Neural cell (in vitro differentiated cells): ENCODE results near the gene PRELID3B. TPM values are rescaled to one million over a fixed set of nuclear protein-coding genes. Genes with fewer than 3 reads are reported as not detected.

Source experiments
- H2AFZ ChIP-seq: fragments of 200-600, 300-800 bp; sonication (generic), shearing (Covaris generic); 2 replicates; pipeline ENCODE4 v1.6.0; 2014; ENCODE audit warnings: low read depth, mild to moderate bottlenecking, antibody characterized with exemption, low read length, moderate library complexity
- H3F3A ChIP-seq: fragments of 200-600 bp; shearing (Covaris generic); 2 replicates; pipeline ENCODE4 v1.6.1; 2016; ENCODE audit warnings: mild to moderate bottlenecking, moderate library complexity, mixed read lengths, antibody characterized with exemption, low read length; ENCODE audit not compliant: insufficient read depth, poor library complexity, severe bottlenecking
- H3K27ac ChIP-seq: fragments of 200-600, 300-800 bp; sonication (generic), shearing (Covaris generic); 2 replicates; pipeline ENCODE4 v1.5.1; 2014; ENCODE audit warnings: mild to moderate bottlenecking, low read length, moderate library complexity
- H3K27me3 ChIP-seq: fragments of 300-800, 200-600 bp; sonication (generic), shearing (Covaris generic); 2 replicates; pipeline ENCODE4 v1.6.0; 2014; ENCODE audit warnings: mild to moderate bottlenecking, low read depth, low read length, moderate library complexity; ENCODE audit not compliant: insufficient read depth
- H3K36me3 ChIP-seq: fragments of 300-800, 200-600 bp; sonication (generic), shearing (Covaris generic); 2 replicates; pipeline ENCODE4 v1.5.1; 2014; ENCODE audit warnings: mild to moderate bottlenecking, antibody characterized with exemption, low read length, moderate library complexity; ENCODE audit not compliant: insufficient read depth
- H3K4me2 ChIP-seq: fragments of 300-800, 200-600 bp; sonication (generic), shearing (Covaris generic); 2 replicates; pipeline ENCODE4 v1.6.0; 2014; ENCODE audit warnings: mild to moderate bottlenecking, low read length
- H3K4me3 ChIP-seq: fragments of 300-800, 200-600 bp; sonication (generic), shearing (Covaris generic); 2 replicates; pipeline ENCODE4 v1.5.1; 2014; ENCODE audit warnings: mild to moderate bottlenecking, low read length, moderate library complexity
- H3K79me2 ChIP-seq: fragments of 200-600 bp; shearing (Covaris generic); replicated peaks from 2 replicates; pipeline ENCODE4 v1.6.0; 2014; ENCODE audit warnings: mild to moderate bottlenecking, low read length, moderate library complexity; ENCODE audit not compliant: insufficient read depth
- H3K9ac ChIP-seq: fragments of 300-800, 200-600 bp; sonication (generic), shearing (Covaris generic); 2 replicates; pipeline ENCODE4 v1.6.1; 2016; ENCODE audit warnings: mild to moderate bottlenecking, low read length, mixed read lengths
- H3K9me2 ChIP-seq: fragments of 200-600 bp; shearing (Covaris generic); 2 replicates; pipeline ENCODE4 v1.6.1; 2016; ENCODE audit warnings: mild to moderate bottlenecking, low read length, mixed read lengths; ENCODE audit not compliant: insufficient read depth
- H3K9me3 ChIP-seq: fragments of 200-600, 300-800 bp; sonication (generic), shearing (Covaris generic); 2 replicates; pipeline ENCODE4 v1.6.1; 2016; ENCODE audit warnings: mild to moderate bottlenecking, mixed run types, low read length, moderate library complexity, mixed read lengths
- H4K20me1 ChIP-seq: fragments of 200-600 bp; shearing (Covaris generic); 2 replicates; pipeline ENCODE4 v1.6.1; 2016; ENCODE audit warnings: mild to moderate bottlenecking, mixed run types; ENCODE audit not compliant: insufficient read depth
- CTCF ChIP-seq: fragments of 450-650 bp; IDR thresholded peaks from 2 replicates; pipeline ENCODE4 v1.5.1; 2014; ENCODE audit warnings: antibody characterized with exemption, mild to moderate bottlenecking, moderate library complexity; ENCODE audit not compliant: poor library complexity, severe bottlenecking
- EP300 ChIP-seq: fragments of 450-650 bp; conservative IDR thresholded peaks from 2 replicates; pipeline ENCODE4 v1.6.1; 2014; ENCODE audit warnings: antibody characterized with exemption, mild to moderate bottlenecking, moderate library complexity; ENCODE audit not compliant: poor library complexity, severe bottlenecking
- EZH2 ChIP-seq: fragments of 200-600, 300-800 bp; shearing (Covaris generic), sonication (generic); IDR thresholded peaks from 2 replicates; pipeline ENCODE4 v1.6.1; 2014; ENCODE audit warnings: antibody characterized with exemption, low read length, borderline replicate concordance, mild to moderate bottlenecking; ENCODE audit not compliant: insufficient read depth, poor library complexity, severe bottlenecking
- MXI1 ChIP-seq: fragments of 450-650 bp; conservative IDR thresholded peaks from 2 replicates; pipeline ENCODE4 v1.6.1; 2014; ENCODE audit warnings: antibody characterized with exemption, mild to moderate bottlenecking; ENCODE audit not compliant: poor library complexity, severe bottlenecking
- POLR2AphosphoS5 ChIP-seq: IDR thresholded peaks from 2 replicates; pipeline ENCODE4 v1.6.1; 2012
- RAD21 ChIP-seq: fragments of 450-650 bp; conservative IDR thresholded peaks from 2 replicates; pipeline ENCODE4 v1.6.1; 2014; ENCODE audit warnings: antibody characterized with exemption, mild to moderate bottlenecking, moderate library complexity
- REST ChIP-seq: IDR thresholded peaks from 2 replicates; pipeline ENCODE4 v1.6.1; 2012; ENCODE audit warnings: borderline replicate concordance
- SMC3 ChIP-seq: fragments of 450-650 bp; conservative IDR thresholded peaks from 2 replicates; pipeline ENCODE4 v1.6.1; 2014; ENCODE audit warnings: antibody characterized with exemption, mild to moderate bottlenecking, moderate library complexity; ENCODE audit not compliant: poor library complexity
- TAF1 ChIP-seq: IDR thresholded peaks from 2 replicates; pipeline ENCODE4 v1.6.1; 2012; ENCODE audit warnings: low read depth
- polyA plus RNA-seq: library from polyadenylated mRNA; depleted of rRNA; stranded (reverse); fragments of >200 nt; gene quantifications from 2 replicates; pipeline ENCODE4 v1.2.3, GENCODE V29; 2014

PRELID3B gene
- polyA plus RNA-seq, 1 donor from 2014 or later = 50.5 TPM

- Histone ChIP-seq H3K27ac (no peak overlapping the region), H3F3A (no peaks in the 10 kb centered on the region), H3K9ac (no peak overlapping the region), H3K27me3 (no peaks in the 10 kb centered on the region), H3K9me2 (no peaks in the 10 kb centered on the region), H3K4me2 (no peak overlapping the region), H3K36me3 (no peaks in the 10 kb centered on the region), H3K9me3 (no peaks in the 10 kb centered on the region), H2AFZ (no peak overlapping the region), H3K4me3 (no peak overlapping the region), H3K79me2 (no peaks in the 10 kb centered on the region), H4K20me1 (no peaks in the 10 kb centered on the region)
- no peak for TF ChIP-seq RAD21
- no peak for TF ChIP-seq MXI1
- TF ChIP-seq EP300 = no peak
- TF ChIP-seq SMC3 = no peak
- no peak for TF ChIP-seq POLR2AphosphoS5
- TF ChIP-seq TAF1 = no peak
- no peak for TF ChIP-seq EZH2
- TF ChIP-seq CTCF = no peak
- no peak for TF ChIP-seq REST
Observed at GRCh38 chr20:59081036-59081435, 38.5 kb upstream of the PRELID3B start.

- Histone ChIP-seq H3K4me3 (no peak overlapping the region), H3K4me2 (no peak overlapping the region), H3K9me3 (no peaks in the 10 kb centered on the region), H3K27me3 (no peaks in the 10 kb centered on the region), H2AFZ (no peak overlapping the region), H3K27ac (no peak overlapping the region), H3K79me2 (no peaks in the 10 kb centered on the region), H3K9ac (no peak overlapping the region), H4K20me1 (no peaks in the 10 kb centered on the region), H3K9me2 (no peaks in the 10 kb centered on the region), H3F3A (no peaks in the 10 kb centered on the region), H3K36me3 (no peaks in the 10 kb centered on the region)
- no peak for TF ChIP-seq POLR2AphosphoS5
Observed at GRCh38 chr20:59078231-59078630, 35.6 kb upstream of the PRELID3B start.

GRCh38 chr20:59077705-59078104 lies 35.1 kb upstream of the PRELID3B start:
- H3K9ac ChIP-seq = no peak overlapping the region
- H2AFZ ChIP-seq = no peak overlapping the region
- no peaks in the 10 kb centered on the region for H3F3A ChIP-seq
- TF ChIP-seq EZH2 = no peak
- TF ChIP-seq REST = no peak
- TF ChIP-seq TAF1 = no peak
- TF ChIP-seq SMC3 = no peak
- H3K27ac ChIP-seq = no peak overlapping the region
- H4K20me1 ChIP-seq = no peaks in the 10 kb centered on the region
- H3K27me3 ChIP-seq = no peaks in the 10 kb centered on the region
- H3K4me2 ChIP-seq = no peak overlapping the region
- no peaks in the 10 kb centered on the region for H3K36me3 ChIP-seq
- H3K4me3 ChIP-seq = no peak overlapping the region
- no peaks in the 10 kb centered on the region for H3K9me3 ChIP-seq
- H3K9me2 ChIP-seq = no peaks in the 10 kb centered on the region
- H3K79me2 ChIP-seq = no peaks in the 10 kb centered on the region
